HUDEP-2 (cell line): ENCODE data around the gene TAAR9.
"Not testable (repeated sequence)": the region's sequence is repeated elsewhere in the genome, so short reads cannot be mapped to it uniquely, and the experiment has no call there.

Experiments
- DNase-seq, 76 experiments: peaks; one replicate each; lab custom pipeline; 2025; ENCODE audit not compliant: unreplicated experiment in 76 of 76; lab: John Stamatoyannopoulos, UW

Gene TAAR9

DNA sequence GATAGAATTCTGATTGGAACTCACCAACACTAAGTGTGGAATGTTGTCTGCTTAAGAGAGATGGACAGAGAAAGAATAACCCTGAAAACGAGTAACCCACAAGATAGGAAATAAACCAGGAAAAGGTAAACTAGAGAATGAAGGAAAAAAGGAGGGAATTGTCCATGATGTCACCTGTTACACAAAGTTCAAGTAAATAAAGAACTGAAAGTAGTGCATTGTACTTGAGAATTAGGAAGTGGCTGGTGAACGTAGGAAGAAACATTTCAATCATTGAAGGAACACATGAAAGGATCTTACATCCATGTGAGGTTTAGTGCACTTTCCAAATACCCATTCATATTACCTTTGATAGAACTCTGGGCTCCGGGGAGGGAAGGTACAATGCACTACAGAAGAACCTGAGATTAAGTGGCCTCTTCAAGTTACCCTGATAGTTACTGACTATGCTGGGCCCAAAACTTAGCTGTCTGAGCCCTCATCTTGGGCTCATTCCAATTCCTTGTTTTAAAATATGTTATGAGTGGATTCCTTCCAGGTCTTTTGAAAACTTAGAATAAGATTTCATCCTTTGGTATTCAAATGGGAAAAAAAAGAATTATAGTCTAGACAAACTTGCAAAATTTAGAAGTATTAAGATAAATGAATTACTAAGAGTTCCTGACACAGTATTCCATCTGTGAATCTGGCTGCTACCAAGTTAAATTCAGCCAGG, 24.1 kb upstream of the TAAR9 start:
- DNase-seq = no peak

DNA sequence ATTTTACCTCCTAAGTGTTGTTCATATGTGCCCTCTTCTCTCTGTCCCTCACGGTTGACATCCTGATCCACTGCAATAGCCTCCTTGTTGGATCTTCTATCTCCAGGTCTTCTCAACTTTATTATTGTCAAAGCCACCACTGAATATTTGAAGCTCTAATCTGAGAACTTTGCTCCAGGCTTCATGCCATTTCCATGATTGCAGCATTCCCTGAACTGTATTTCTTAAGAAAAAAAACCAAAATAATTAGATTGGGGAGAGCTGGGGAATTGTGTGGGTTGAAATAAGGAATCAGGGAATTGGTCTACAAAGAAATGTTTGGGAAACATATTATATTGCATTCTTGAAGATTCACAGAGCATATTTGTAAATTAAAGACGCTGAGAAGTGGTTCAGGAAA, 22.7 kb upstream of the TAAR9 start:
- DNase-seq = no peak

DNA sequence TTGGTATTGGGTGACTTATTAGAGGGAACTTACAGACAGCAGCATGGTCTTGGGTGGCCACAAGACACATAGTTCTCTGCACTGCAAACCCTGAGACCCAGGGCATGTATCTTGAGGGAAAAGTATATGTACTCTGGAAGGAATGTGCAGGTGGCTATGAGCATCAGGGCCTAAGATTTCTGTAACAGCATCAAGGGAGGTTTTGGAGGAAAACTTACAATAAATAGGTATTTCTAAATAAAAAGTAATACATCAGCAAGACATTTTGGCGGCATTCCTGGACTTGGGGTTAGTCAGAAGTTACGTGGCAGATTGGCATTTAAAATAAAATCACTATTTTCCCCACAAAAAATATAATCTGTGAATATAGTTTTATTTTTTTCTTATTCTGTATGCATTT, 17.1 kb upstream of the TAAR9 start:
- DNase-seq = no peak

DNA sequence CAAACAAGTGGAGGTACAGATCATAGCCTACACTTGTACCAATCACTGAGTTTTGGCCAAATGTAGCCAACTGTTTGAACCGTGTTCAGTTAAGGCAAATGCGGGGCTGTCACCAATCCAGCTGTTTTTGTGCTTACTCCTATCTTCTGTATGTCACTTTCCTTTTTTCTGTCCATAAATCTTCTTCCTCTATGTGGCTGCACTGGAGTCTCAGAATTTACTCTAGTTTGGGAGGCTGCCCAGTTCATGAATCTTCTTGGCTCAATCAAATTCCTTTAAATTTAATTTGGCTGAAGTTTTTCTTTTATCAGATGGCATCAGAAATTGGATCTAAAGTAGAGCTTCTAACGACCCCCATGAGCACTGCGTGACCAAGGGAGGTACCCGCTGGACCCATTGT, 13.4 kb upstream of the TAAR9 start:
- DNase-seq = no peak

DNA sequence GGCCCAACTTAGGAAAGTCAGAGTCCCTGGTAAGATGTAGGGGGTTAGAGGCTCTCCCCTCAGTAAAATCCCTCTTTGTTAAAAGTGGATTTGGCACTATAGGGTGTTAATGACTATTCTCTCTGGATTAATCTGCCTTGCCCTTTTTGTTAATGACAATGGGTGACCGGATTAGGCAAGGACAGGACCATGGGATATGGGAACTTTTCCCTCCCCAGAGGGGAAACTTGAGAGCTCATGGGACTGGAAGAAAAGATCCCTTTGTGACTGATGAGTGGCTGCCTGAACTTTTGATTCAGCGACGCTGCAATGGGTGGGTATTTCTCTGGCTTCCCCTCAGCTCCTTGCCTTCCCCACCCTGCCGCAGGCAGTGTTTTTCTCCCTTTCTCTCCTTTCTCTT, 12.2 kb upstream of the TAAR9 start:
- DNase-seq = no peak

DNA sequence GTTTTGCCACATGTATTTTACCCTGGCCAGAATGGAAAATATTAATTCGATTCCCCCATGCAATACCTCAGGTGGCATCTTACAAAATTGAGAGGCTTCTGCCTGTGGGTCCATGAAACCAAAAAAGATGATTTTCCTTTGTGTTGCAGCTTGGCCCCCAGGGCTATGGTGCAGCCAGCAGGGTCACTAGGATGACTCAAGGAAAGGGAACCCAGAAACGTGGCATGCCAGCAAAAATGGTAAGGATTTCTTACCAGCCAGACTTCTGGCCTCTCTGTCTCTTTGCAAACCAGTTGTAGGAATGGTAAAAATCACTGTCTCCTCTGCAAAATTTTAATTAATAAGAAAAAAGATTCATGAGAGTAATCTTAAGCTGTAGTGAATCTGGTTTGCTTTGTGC, 11.6 kb upstream of the TAAR9 start:
- no peak for DNase-seq

DNA sequence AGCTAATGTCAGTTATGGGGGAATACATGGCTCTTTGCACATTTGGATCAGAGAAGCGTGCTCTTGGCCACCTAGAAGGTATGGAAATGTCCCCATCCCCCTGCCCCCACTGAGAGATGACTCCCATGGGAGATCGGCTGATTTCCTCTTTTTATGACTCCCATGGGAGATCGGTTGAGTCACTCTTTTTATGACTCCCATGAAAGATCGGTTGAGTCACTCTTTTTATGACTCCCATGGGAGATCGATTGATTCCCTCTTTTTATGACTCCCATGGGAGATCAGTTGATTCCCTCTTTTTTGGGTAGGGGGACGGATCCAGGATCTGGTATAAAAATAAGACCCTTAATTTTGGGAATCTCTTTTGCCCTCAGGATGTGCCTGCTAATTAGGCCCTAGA, 10.3 kb upstream of the TAAR9 start:
- no peak for DNase-seq

DNA sequence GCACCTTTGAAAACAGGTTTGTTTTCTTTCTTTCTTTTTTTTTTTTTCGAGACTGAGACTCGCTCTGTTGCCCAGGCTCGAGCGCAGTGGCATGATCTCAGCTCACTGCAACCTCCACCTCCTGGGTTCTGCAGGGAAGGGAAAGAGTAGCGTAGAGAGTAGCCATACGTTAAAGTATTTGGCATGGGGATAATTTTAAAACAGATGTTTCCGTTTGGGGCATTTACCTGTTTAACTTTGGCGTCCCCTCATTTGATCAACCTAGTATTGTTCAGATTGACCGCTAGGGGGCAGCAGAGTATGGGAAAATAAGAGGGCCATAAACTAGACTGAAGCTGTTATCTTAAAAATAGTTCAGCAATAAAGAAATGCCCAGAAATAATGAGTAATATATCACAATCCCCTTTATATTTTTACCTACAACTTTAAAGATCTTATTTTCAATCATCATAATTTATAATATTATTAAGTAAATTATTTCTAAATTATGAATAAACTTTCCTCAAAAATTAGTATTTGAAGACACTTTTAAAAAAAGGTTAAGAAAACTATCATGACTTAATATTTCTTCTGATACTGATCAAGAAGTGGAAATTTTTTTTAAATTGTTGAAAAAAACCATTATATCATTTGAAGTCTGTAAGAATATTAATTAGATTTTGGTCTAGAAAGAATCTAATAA, 7.6 kb upstream of the TAAR9 start:
- peak in 56 of 76 experiments; percentile 4 to 75 (median 51) for DNase-seq

DNA sequence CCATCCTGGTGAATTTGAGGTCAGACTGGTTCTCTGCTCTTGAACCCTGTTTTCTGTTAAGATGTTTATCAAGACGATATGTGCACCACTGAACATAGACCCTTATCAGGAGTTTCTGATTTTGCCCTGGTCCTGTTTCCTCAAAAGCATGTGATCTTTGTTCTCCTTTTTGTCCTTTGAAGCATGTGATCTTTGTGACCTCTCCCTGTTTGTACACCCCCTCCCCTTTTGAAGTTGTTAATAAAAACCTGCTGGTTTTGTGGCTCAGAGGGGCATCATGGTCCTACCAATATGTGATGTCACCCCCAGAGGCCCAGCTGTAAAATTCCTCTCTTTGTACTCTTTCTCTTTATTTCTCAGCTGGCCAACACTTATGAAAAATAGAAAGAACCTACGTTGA, 3.5 kb upstream of the TAAR9 start:
- DNase-seq = not testable (repeated sequence)

DNA sequence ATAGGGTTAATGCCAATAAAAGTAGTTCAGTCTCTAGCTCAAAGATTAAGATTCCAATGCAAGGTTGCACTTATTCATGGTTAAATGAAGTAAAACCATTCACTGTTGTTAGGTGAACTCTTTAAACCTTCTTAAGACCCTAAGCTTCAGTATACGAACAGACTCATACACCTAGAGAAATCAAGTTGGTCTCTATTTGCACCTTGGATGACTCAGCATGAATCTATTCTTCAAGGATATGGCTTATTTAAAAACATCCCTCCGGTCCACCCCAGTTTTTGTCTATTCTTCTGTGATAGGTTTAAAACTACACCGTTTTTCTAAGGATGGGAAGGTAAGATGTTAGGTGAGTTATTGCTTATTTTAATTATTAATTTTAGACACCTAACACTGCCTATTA, 932 bp upstream of the TAAR9 start:
- no peak for DNase-seq

DNA sequence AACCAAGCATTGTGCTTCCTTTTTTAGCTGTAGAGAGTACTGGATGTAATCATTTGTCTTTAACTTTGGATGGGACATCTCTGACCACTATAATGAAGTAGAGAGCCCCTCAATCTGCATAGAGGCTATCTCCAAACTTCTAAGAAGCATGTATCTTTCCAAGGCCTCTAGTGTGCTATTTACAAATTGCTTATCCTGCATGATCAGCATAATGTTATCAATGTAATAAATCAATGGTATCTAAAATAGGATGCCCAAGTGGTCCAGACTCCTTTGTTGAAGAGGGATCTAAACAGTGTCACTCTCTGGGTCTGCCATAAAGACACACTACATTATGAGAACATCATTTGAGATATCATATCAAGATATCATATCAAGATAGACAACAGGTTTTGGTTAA, 6.7 kb downstream of the TAAR9 start:
- DNase-seq = no peak

DNA sequence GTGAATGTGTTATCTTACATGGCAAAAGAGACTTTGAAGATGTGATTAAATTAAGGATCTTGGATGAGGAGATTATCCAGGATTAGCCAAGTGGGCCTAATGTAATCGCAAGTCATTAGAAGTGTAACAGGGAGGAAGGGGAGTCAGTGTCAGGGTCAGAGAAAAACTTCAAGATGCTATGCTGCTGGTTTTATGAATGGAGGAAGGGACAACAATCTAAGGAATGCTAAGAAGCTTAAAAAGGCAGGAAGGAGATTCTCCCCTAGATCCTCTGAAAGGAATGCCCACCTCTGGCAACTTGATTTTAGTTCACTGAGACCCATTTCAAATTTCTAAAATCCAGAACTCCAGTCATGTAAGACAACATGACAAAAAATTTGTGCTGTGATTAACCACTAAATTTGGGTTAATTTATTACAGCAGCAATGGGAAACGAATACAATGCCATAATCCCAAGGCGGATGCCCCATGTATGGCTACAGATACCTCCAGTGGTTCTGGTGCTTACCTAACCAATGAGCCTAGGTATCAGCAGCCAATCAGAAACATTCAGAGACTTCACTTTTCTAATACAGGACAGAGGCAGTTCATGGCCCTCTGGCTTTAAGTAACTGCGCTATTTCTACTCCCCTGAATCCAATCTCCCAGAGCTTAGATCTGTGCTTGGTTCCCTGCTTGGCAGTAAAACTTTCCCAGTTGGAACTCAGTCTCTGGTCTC, 10.8 kb downstream of the TAAR9 start:
- DNase-seq = no peak

DNA sequence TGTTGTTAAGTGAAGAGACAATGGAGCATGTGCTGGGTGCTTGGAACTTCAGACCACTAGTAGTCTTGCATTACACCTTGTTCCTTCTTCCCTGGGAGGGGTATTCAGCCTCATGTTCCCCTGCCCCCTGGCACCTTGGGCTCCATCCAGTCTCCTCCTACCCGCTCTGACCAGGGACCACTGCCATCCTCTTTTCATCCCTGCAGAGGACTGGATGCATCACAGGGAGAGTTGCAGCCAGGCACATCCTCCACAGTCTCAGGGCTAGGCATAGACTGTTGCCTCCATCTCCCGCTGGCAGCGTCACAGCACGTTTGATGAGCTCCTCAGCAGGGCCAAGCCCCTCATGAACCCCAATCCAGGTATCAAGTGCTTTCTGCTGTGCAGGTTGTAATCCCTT, 13.1 kb downstream of the TAAR9 start:
- DNase-seq = no peak

DNA sequence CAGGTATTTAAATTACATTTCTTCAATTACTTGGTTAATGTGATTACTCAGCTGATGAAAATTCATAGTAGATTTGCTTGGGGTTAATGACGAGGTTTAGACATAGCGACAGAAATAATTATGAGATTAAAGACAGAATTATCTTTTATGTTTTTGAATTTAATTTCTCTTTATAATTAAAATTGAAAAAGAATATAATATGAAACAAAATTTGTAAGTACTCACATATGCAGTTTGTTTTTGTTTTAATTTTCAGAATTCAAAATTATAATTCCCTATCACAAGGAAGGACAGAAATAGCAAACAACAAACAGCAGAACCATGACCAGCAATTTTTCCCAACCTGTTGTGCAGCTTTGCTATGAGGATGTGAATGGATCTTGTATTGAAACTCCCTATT, 14.3 kb downstream of the TAAR9 start, which contains the start of gene TAAR8:
Gene TAAR8 (plus strand): TSS at position 301 of the 400 bp plus-strand sequence. CDS start 21 bp downstream, at position 322.
- no peak for DNase-seq

DNA sequence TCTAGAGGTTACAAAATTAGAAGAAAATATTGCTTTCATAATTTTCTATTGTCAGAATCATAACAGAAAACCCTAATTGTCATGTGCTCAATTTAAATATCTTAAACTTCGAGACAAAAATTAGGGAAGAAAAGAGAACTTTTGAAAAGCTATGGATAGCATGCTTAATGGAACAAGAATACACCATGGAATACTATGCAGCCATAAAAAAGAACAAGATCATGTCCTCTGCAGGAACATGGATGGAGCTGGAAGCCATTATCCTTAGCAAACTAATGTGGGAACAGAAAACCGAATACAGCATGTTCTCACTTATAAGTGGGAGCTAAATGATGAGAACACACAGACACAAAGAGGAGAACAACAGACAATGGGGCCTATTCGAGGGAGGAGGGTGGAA, 22.0 kb downstream of the TAAR9 start:
- DNase-seq = not testable (repeated sequence)

DNA sequence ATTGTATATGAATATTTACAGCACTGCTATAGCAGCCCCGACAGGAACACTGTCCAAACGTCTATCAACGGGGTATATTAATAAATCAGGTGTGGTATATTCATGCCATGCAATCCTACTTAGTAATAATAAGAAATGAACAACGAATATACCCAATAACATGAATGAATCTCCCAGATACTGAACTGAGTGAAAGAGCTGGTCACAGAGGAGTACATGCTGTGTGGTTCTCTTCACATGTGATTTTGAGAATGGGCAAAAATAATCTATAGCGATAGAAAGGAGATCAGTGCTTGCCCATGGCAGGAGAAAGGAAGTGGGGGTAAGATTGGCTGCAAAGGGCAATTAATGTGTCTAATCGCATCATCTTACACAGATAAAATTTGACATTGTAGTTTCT, 28.3 kb downstream of the TAAR9 start:
- no peak for DNase-seq

DNA sequence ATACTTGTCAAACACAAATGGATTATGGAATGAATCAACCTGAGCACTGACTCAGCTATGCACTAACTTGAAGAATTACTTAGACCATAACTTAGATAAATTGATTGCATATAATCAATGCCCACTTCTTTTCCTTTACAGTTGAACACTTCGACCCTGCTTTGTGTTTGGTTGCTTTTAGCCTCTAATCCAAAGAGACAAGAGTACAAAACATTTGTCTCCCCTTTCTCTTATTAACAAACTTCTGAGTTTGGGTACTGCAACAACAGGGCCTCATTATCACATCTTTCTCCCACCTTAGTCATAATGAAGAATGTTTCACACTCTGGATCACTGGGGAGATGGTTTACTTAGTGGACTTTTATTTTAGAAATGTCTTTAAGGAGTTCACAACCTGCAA, 29.5 kb downstream of the TAAR9 start:
- no peak for DNase-seq

DNA sequence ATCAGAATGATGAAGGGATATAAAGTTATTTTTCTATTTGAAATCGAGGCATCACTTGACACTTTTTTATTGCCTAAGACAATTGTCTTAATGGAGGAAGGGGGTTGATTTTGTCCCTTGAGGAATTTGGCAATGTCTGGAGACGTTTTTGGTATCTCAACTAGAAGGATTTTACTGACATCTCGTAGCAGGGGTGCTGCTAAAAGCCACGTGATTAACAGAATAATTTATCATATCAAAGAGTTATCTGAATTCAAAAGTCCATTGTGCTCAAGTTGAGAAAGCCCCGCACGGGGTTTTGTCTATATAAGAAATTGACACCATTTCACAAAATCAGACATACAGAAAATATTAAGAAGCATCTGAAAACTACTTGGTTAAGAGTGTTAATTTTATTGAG, 30.5 kb downstream of the TAAR9 start:
- DNase-seq = no peak

DNA sequence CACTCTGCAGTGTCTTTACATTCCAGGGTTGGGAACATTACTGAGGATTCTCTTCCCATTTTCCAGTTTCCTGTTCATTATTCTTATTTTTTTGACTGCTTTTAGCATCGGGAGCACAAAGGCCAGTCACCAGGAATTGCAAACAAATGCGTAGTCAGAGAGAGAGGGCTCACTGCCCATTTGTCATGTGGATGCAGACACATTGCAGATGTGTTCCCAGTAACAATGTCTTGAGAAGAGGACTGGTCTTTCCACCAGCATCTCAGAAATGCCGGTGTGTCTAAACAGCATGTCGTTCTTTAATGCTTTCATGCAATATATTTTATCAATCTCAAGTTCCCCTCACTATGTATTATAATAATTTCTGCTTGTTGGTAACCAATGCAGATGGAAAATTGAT, 31.1 kb downstream of the TAAR9 start:
- DNase-seq = no peak

DNA sequence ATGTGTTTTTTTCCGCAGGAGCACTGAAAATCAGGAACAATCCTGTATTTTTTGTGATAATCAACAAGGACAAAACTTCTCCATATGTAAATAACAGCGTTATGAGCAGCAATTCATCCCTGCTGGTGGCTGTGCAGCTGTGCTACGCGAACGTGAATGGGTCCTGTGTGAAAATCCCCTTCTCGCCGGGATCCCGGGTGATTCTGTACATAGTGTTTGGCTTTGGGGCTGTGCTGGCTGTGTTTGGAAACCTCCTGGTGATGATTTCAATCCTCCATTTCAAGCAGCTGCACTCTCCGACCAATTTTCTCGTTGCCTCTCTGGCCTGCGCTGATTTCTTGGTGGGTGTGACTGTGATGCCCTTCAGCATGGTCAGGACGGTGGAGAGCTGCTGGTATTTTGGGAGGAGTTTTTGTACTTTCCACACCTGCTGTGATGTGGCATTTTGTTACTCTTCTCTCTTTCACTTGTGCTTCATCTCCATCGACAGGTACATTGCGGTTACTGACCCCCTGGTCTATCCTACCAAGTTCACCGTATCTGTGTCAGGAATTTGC, 32.2 kb downstream of the TAAR9 start, which contains the start of gene TAAR6:
Gene TAAR6 (plus strand): TSS at position 102 of the 557 bp plus-strand sequence. CDS start 0 bp downstream, at position 102.
- DNase-seq = no peak

DNA sequence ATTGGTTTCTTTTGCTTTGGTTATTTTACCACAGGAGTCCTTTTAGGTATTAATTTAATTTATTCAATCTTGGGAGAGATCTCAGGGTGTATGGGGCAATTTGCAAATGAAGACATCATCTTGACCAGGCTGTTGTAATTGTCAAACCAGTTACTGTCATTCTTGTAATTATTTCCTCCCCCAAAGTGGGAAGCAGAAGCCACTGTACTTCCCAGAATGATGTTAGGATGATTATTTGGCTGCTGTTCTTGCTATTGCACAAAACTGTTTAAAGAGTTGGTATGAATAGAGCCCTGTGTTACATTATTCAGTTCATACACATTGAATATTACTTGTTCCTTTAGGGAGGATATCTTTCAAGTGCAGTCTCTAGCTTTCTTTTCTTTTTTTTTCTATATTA, 33.7 kb downstream of the TAAR9 start:
- DNase-seq = no peak
